ENCODE data around the gene E4F1.

GRCh38 chr16:2191446-2191706 is 32.0 kb upstream of the E4F1 start:
- no peak for TF ChIP-seq CTCF (conservative IDR thresholded peaks at IDR 0.05 in 1 of 2, IDR thresholded peaks at IDR 0.05 in 1 of 2; ENCODE audit: extremely low read depth in 1 of 2, insufficient read depth in 1 of 2, low read depth in 1 of 2, low read length in 2 of 2)
- TF ChIP-seq EZH2 (IDR thresholded peaks at IDR 0.05; ENCODE audit: borderline replicate concordance, low read length), result no peak
